HepG2 (cell line): Measurements from ENCODE around the gene RTL5. TPM values are rescaled to one million over a fixed set of nuclear protein-coding genes. Genes with fewer than 3 reads are reported as not detected.

Experiments
- ATAC-seq: fragments of 200-7000 bp; cut with Tn5 transposase; 3 replicates; pipeline ENCODE4 v1.9.1; 2020; ENCODE audit warnings: mild to moderate bottlenecking, moderate library complexity
- BruUV-seq: library from RNA; stranded (reverse); fragments of 400-500 nt; replicated peaks from 2 replicates; lab custom pipeline; 2021; lab: Mats Ljungman, UMichigan
- CTCF ChIA-PET: fragments of 300-600 bp; formaldehyde crosslinking; extraction: SDS; loops from one replicate; lab custom pipeline; 2021; ENCODE audit warnings: low total read pairs, inconsistent platforms, low intra/inter-chr PET ratio; lab: Yijun Ruan, JAX
- POLR2A ChIA-PET: fragments of 350-600 bp; sonication (Branson Sonifier 250); formaldehyde crosslinking; loops from one replicate; lab custom pipeline; 2020; ENCODE audit warnings: antibody characterized with exemption, inconsistent platforms; lab: Yijun Ruan, JAX
- DNase-seq: peaks from one replicate; pipeline ENCODE4 v3.0.0-alpha.2; 2015; ENCODE audit warnings: low spot score
- FAIRE-seq: peaks from 3 replicates; lab custom pipeline; 2011; peaks lifted over from hg19 to GRCh38; lab: Jason Lieb, UNC
- H2AFZ ChIP-seq: one replicate; pipeline ENCODE4 v1.6.1; 2011; ENCODE audit warnings: low read length, inconsistent platforms
- H3K27ac ChIP-seq: fragments of 300-600 bp; 3 replicates; pipeline ENCODE4 v1.8.0; 2011; ENCODE audit warnings: mixed run types, mild to moderate bottlenecking, mixed read lengths, low read length, inconsistent platforms; ENCODE audit not compliant: insufficient read depth; ENCODE audit errors: extremely low read length
- H3K27me3 ChIP-seq, 2 experiments: fragments of 200-600 bp in 1 of 2; 2 replicates in 1 of 2; 3 replicates in 1 of 2; pipeline versions ENCODE4 v1.6.0 to v1.8.0; 2011; ENCODE audit warnings: low read length in 2 of 2, mild to moderate bottlenecking in 2 of 2, moderate library complexity in 2 of 2, inconsistent platforms in 1 of 2; ENCODE audit not compliant: insufficient read depth in 2 of 2, control insufficient read depth in 1 of 2
- H3K36me3 ChIP-seq, 2 experiments: fragments of 200-600 bp in 1 of 2; replicated peaks in 1 of 2; 2 replicates in 1 of 2; 3 replicates in 1 of 2; pipeline versions ENCODE4 v1.5.1 to v1.8.0; 2011; ENCODE audit warnings: low read length in 2 of 2, inconsistent platforms in 1 of 2; ENCODE audit not compliant: insufficient read depth in 2 of 2, control insufficient read depth in 1 of 2
- H3K4me1 ChIP-seq: 2 replicates; pipeline ENCODE4 v1.5.1; 2012; ENCODE audit warnings: low read length, inconsistent platforms; ENCODE audit not compliant: insufficient read depth
- H3K4me2 ChIP-seq: 2 replicates; pipeline ENCODE4 v1.6.0; 2011; ENCODE audit warnings: low read depth, low read length, inconsistent platforms
- H3K4me3 ChIP-seq, 3 experiments: fragments of 200-600 bp in 1 of 3; sonication (generic), shearing (Covaris generic) in 1 of 3; replicated peaks in 1 of 3; 2 replicates each; pipeline ENCODE4 v1.5.1; 2011 to 2016; ENCODE audit warnings: low read length in 3 of 3, inconsistent platforms in 2 of 3, low read depth in 2 of 3, mild to moderate bottlenecking in 2 of 3, control low read depth in 1 of 3, mixed read lengths in 1 of 3; ENCODE audit not compliant: insufficient read depth in 1 of 3
- H3K79me2 ChIP-seq: one replicate; pipeline ENCODE4 v1.6.1; 2011; ENCODE audit warnings: low read length, inconsistent platforms; ENCODE audit not compliant: insufficient read depth
- H3K9ac ChIP-seq: 2 replicates; pipeline ENCODE4 v1.6.0; 2011; ENCODE audit warnings: mild to moderate bottlenecking, low read depth, low read length, inconsistent platforms; ENCODE audit not compliant: insufficient read depth
- H3K9me3 ChIP-seq: 2 replicates; pipeline ENCODE4 v1.5.1; 2012; ENCODE audit warnings: mild to moderate bottlenecking, low read length
- H4K20me1 ChIP-seq: 2 replicates; pipeline ENCODE4 v1.6.0; 2011; ENCODE audit warnings: inconsistent platforms, mild to moderate bottlenecking, low read length, moderate library complexity; ENCODE audit not compliant: insufficient read depth
- MED8 ChIP-seq: sonication (generic); formaldehyde crosslinking; IDR thresholded peaks from 2 replicates; pipeline ENCODE4 v1.8.1; 2023; ENCODE audit warnings: mild to moderate bottlenecking, missing genetic modification reagents; ENCODE audit not compliant: insufficient replicate concordance
- MEIS2 ChIP-seq: sonication (generic); formaldehyde crosslinking; IDR thresholded peaks from 2 replicates; pipeline ENCODE4 v1.9.0; 2021; ENCODE audit warnings: mild to moderate bottlenecking, missing genetic modification reagents
- NFYB ChIP-seq: sonication (generic); formaldehyde crosslinking; IDR thresholded peaks from 2 replicates; pipeline ENCODE4 v1.4.0; 2020; ENCODE audit warnings: missing genetic modification reagents
- NR2F6 ChIP-seq, 2 experiments: IDR thresholded peaks; 2 replicates each; pipeline ENCODE4 v1.6.1; 2016; ENCODE audit warnings: antibody characterized with exemption in 1 of 2, mild to moderate bottlenecking in 1 of 2
- SIX1 ChIP-seq: sonication (generic); formaldehyde crosslinking; IDR thresholded peaks from 2 replicates; pipeline ENCODE4 v1.4.0; 2020; ENCODE audit warnings: missing genetic modification reagents, borderline replicate concordance
- ZNF33A ChIP-seq: sonication (generic); formaldehyde crosslinking; IDR thresholded peaks from 2 replicates; pipeline ENCODE4 v1.5.1; 2020; ENCODE audit warnings: missing genetic modification reagents, mild to moderate bottlenecking, moderate library complexity, borderline replicate concordance
- WGBS: methylation state at CpG from one replicate; pipeline ENCODE4 v1.1.6; 2017; ENCODE audit warnings: low lambda C conversion rate; 5-methylcytosine and 5-hydroxymethylcytosine counted together
- in situ Hi-C: cut with HindIII; loops from 2 replicates; pipeline ENCODE4 v1.10.0; 2017; ENCODE audit warnings: low pct_unique_long_range_greater_than_20kb; ENCODE audit not compliant: extremely low pct_ligation_motif_present
- intact Hi-C: fragments of 100-400 bp; cut with micrococcal nuclease; formaldehyde crosslinking; loops from one replicate; pipeline ENCODE4 v1.10.0; 2022; ENCODE audit not compliant: unreplicated experiment
- polyA plus RNA-seq, 8 experiments: library from polyadenylated mRNA; depleted of rRNA in 3 of 8; stranded (reverse) in 7 of 8; unstranded in 1 of 8; fragments of >200 nt; fragmentation: Illumina TruSeq in 4 of 8; extraction: Trizol in 4 of 8; gene quantifications; 2 replicates each; pipeline versions ENCODE4 v1.2.1 to v1.2.3, GENCODE V29; 2011 to 2016; ENCODE audit warnings: low read depth in 4 of 8, missing spikeins in 1 of 8, mixed read lengths in 1 of 8; ENCODE audit not compliant: insufficient read depth in 1 of 8
- total RNA-seq, 5 experiments: library from RNA; depleted of rRNA; stranded (reverse); fragments of >200 nt; fragmentation: Illumina TruSeq; extraction: Trizol; gene quantifications; 2 replicates each; pipeline ENCODE4 v1.2.3, GENCODE V29; 2016; ENCODE audit warnings: low read depth in 1 of 5
- TF ChIP-seq, protein P1 (sequence below): sonication (generic); formaldehyde crosslinking; IDR thresholded peaks from 2 replicates; pipeline ENCODE4 v1.8.0; 2022; ENCODE audit warnings: missing genetic modification reagents, low read depth, mild to moderate bottlenecking, borderline replicate concordance
- TF ChIP-seq, protein P2 (sequence below): sonication (generic); formaldehyde crosslinking; IDR thresholded peaks from 2 replicates; pipeline ENCODE4 v1.4.0; 2020; ENCODE audit warnings: missing genetic modification reagents

Gene RTL5
- total and polyA plus RNA-seq, 2 of the 13 experiments (the other 11 are each of a cell fraction or from before 2014, with no cell fraction given) = not detected

- ATAC-seq = no peak
- no peaks in the 10 kb centered on the region for H3K9me3 ChIP-seq
- ChIA-PET CTCF (no interaction called here), POLR2A (no interaction called here)
- DNase-seq = no peak
- peak overlapping the region; percentile 47 for H3K4me2 ChIP-seq
- H3K9ac ChIP-seq = no peak overlapping the region
- no peak overlapping the region for H3K27ac ChIP-seq
- no peaks in the 10 kb centered on the region for H3K4me1 ChIP-seq
- TF ChIP-seq, protein P1, sequence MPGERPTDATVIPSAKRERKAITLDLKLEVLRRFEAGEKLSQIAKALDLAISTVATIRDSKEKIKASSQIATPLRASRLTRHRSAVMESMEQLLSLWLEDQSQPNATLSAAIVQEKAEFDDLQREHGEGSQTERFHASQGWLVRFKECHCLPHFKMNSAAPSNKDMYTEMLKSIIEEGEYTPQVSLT = no peak
- TF ChIP-seq NR2F6 (IDR thresholded peaks at IDR 0.05) (no peak), NR2F6 (CRISPR knock-in tag; IDR thresholded peaks at IDR 0.05) (no peak), MED8 (CRISPR knock-in tag) (no peak), NFYB (CRISPR knock-in tag) (0 out of 2 replicates have a peak, but pooled peaks have one; percentile 16), SIX1 (CRISPR knock-in tag) (no peak), MEIS2 (CRISPR knock-in tag) (no peak), ZNF33A (no peak)
- TF ChIP-seq, protein P2, sequence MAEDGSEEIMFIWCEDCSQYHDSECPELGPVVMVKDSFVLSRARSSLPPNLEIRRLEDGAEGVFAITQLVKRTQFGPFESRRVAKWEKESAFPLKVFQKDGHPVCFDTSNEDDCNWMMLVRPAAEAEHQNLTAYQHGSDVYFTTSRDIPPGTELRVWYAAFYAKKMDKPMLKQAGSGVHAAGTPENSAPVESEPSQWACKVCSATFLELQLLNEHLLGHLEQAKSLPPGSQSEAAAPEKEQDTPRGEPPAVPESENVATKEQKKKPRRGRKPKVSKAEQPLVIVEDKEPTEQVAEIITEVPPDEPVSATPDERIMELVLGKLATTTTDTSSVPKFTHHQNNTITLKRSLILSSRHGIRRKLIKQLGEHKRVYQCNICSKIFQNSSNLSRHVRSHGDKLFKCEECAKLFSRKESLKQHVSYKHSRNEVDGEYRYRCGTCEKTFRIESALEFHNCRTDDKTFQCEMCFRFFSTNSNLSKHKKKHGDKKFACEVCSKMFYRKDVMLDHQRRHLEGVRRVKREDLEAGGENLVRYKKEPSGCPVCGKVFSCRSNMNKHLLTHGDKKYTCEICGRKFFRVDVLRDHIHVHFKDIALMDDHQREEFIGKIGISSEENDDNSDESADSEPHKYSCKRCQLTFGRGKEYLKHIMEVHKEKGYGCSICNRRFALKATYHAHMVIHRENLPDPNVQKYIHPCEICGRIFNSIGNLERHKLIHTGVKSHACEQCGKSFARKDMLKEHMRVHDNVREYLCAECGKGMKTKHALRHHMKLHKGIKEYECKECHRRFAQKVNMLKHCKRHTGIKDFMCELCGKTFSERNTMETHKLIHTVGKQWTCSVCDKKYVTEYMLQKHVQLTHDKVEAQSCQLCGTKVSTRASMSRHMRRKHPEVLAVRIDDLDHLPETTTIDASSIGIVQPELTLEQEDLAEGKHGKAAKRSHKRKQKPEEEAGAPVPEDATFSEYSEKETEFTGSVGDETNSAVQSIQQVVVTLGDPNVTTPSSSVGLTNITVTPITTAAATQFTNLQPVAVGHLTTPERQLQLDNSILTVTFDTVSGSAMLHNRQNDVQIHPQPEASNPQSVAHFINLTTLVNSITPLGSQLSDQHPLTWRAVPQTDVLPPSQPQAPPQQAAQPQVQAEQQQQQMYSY (CRISPR knock-in tag) = no peak
- in situ Hi-C loops (no loop called here), intact Hi-C loops (no loop called here)
- no peaks in the 10 kb centered on the region for H4K20me1 ChIP-seq
- H3K36me3 ChIP-seq = no peaks in the 10 kb centered on the region
- no peak overlapping the region; a peak in 1 of 6 replicates for H3K4me3 ChIP-seq
- no peaks in the 10 kb centered on the region for H3K79me2 ChIP-seq
- 24% methylated on average over 5 of the region's 6 CpGs for WGBS
- BruUV-seq = no TSS peak
- H2AFZ ChIP-seq = no peak overlapping the region
- FAIRE-seq = no peak
- H3K27me3 ChIP-seq = no peaks in the 10 kb centered on the region
Observed at GRCh38 chrX:72169008-72169728, 37.5 kb upstream of the RTL5 start.
